ENCODE results near the gene GFRA1. TPM values are rescaled to one million over a fixed set of nuclear protein-coding genes. Genes with fewer than 3 reads are reported as not detected.

GFRA1 gene
- total and polyA plus RNA-seq, 7 experiments from 2014 or later = not detected

DNA sequence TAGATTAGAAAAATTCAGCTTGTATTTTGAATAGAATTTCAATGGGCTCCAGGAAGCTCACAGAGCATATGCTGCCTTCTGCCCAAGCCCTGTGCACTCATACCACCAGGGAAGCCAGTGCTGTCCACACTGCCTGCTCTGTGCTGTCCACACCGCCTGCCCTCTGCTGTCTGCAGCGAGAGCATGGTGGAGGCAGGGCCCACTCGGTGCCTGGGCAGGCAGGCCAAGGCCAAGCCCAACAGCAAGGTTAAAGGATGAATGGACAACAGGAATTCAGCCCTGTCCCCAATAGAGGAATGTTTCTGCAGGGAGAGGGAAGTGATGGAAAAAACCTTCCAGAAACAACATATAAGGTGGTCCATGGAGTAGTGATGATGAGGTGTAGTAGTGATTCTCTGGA, 146.8 kb downstream of the GFRA1 start:
- H3K27me3 Mint-ChIP-seq = peaks cover 0 to 9% (median 4%) of the 10 kb centered on the region in 5 donors
- Histone ChIP-seq H3K9me3 (ENCODE audit: control insufficient read depth in 2 of 3, low read length in 3 of 3) (no peaks in the 10 kb centered on the region), H3K4me1 (ENCODE audit: control insufficient read depth in 2 of 2, insufficient read depth in 2 of 2, low read length in 2 of 2) (no peaks in the 10 kb centered on the region), H3K36me3 (ENCODE audit: control insufficient read depth in 2 of 3, insufficient read depth in 3 of 3, low read length in 3 of 3) (no peaks in the 10 kb centered on the region), H3K27me3 (ENCODE audit: control insufficient read depth in 2 of 2, insufficient read depth in 2 of 2, low read length in 2 of 2) (no peaks in the 10 kb centered on the region), H3K27ac (ENCODE audit: low read depth, low read length) (no peak overlapping the region), H3K4me3 (ENCODE audit: low read length) (no peak overlapping the region)
- H3K9me3 Mint-ChIP-seq = peaks cover 0 to 11% (median 0%) of the 10 kb centered on the region in 11 donors
- ATAC-seq (no peak), DNase-seq (no peak)
- ChIA-PET CTCF (no interaction called here), POLR2A (no interaction called here)
- H3K27ac Mint-ChIP-seq = no peak overlapping the region
- peaks cover 0 to under 1% (median 0%) of the 10 kb centered on the region in 7 donors for H3K4me1 Mint-ChIP-seq
- no peaks in the 10 kb centered on the region for H3K36me3 Mint-ChIP-seq
- intact Hi-C loops (cut with micrococcal nuclease) = no loop called here
- no peak overlapping the region for H3K4me3 Mint-ChIP-seq

DNA sequence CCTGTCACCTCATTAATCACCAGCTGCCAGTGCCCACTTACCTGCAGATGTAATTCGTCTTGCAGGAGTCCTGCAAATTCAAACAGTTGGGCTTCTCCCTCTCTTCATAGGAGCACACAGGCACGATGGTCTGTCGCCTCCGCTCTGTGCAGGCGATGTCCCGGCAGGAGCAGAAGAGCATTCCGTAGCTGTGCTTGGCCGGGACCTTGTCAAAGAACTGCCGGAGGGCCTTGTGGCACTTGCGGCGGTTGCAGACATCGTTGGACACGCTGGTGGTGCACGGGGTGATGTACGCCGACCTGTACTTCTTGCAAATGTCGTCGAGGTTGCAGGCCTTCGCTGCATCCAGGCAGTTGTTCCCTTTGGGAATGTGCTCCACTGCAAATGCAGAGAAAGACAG, 147.8 kb downstream of the GFRA1 start:
- ChIA-PET POLR2A (no interaction called here), CTCF (no interaction called here)
- no peaks in the 10 kb centered on the region for H3K27me3 ChIP-seq (ENCODE audit: control insufficient read depth in 2 of 2, insufficient read depth in 2 of 2, low read length in 2 of 2)
- H3K27me3 Mint-ChIP-seq = peaks cover 0 to 16% (median 4%) of the 10 kb centered on the region in 5 donors
- intact Hi-C loops (cut with micrococcal nuclease) = no loop called here
- no peaks in the 10 kb centered on the region for H3K36me3 ChIP-seq (ENCODE audit: control insufficient read depth in 2 of 3, insufficient read depth in 3 of 3, low read length in 3 of 3)
- ATAC-seq (no peak), DNase-seq (no peak)
- H3K4me1 ChIP-seq (ENCODE audit: control insufficient read depth in 2 of 2, insufficient read depth in 2 of 2, low read length in 2 of 2) = no peaks in the 10 kb centered on the region
- peaks cover 0 to 1% (median 0%) of the 10 kb centered on the region in 7 donors for H3K4me1 Mint-ChIP-seq
- H3K27ac ChIP-seq (ENCODE audit: low read depth, low read length) = no peak overlapping the region
- no peaks in the 10 kb centered on the region for H3K9me3 ChIP-seq (ENCODE audit: control insufficient read depth in 2 of 3, low read length in 3 of 3)
- H3K27ac Mint-ChIP-seq = no peak overlapping the region
- H3K4me3 Mint-ChIP-seq = no peak overlapping the region
- H3K36me3 Mint-ChIP-seq = no peaks in the 10 kb centered on the region
- no peak overlapping the region for H3K4me3 ChIP-seq (ENCODE audit: low read length)
- peaks cover 0 to 9% (median 0%) of the 10 kb centered on the region in 11 donors for H3K9me3 Mint-ChIP-seq

DNA sequence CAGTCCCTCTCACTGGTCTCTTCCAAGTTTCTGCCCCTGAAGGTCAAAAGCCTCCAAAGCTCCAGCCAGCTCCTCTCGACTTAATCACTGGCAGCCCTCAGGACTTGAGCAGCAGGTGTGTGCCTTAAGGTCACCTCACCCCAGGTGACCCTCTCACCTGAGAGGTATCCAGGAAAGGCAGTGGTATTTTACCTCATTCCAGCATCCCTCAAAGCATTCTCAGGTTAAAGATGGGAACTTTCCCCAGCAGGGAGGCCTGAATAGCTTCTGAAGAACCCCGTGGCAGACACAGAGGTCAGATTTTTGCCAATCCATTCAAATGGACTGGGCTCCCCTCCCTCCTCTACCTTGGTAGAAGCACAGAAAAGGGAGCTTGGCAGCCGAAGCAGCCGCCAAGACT, 148.2 kb downstream of the GFRA1 start:
- H3K27me3 Mint-ChIP-seq = peaks cover 0 to 16% (median 4%) of the 10 kb centered on the region in 5 donors
- peaks cover 0 to 1% (median 0%) of the 10 kb centered on the region in 7 donors for H3K4me1 Mint-ChIP-seq
- Histone ChIP-seq H3K36me3 (ENCODE audit: control insufficient read depth in 2 of 3, insufficient read depth in 3 of 3, low read length in 3 of 3) (no peaks in the 10 kb centered on the region), H3K9me3 (ENCODE audit: control insufficient read depth in 2 of 3, low read length in 3 of 3) (no peaks in the 10 kb centered on the region), H3K27ac (ENCODE audit: low read depth, low read length) (no peak overlapping the region), H3K27me3 (ENCODE audit: control insufficient read depth in 2 of 2, insufficient read depth in 2 of 2, low read length in 2 of 2) (no peaks in the 10 kb centered on the region), H3K4me3 (ENCODE audit: low read length) (no peak overlapping the region), H3K4me1 (ENCODE audit: control insufficient read depth in 2 of 2, insufficient read depth in 2 of 2, low read length in 2 of 2) (no peaks in the 10 kb centered on the region)
- POLR2A ChIA-PET = no interaction called here
- H3K27ac Mint-ChIP-seq = no peak overlapping the region
- DNase-seq = no peak
- no peaks in the 10 kb centered on the region for H3K36me3 Mint-ChIP-seq
- CTCF ChIA-PET = no interaction called here
- H3K4me3 Mint-ChIP-seq = no peak overlapping the region
- peaks cover 0 to 9% (median 0%) of the 10 kb centered on the region in 11 donors for H3K9me3 Mint-ChIP-seq
- ATAC-seq = no peak
- intact Hi-C loops (cut with micrococcal nuclease) = no loop called here

DNA sequence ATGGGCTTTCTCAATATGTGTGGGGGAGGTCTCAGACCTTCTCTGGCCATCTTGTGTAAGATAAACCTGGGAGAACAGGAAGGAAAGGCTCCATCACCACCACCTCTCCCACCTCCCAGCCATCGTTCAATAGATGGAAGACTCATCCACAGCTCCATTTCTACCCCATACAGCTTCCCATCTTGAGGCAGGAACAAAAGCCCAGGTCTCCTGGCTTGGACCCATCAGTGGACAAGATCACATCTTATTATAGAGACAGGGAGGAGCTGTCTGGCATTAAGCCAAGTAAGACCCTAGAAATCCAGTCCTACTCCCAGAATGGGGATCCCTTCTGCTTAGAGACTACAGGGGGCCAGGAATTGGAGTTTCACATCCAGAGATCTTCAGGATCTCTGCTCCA, 150.3 kb downstream of the GFRA1 start:
- ATAC-seq = no peak
- intact Hi-C loops (cut with micrococcal nuclease) = no loop called here
- H3K4me3 Mint-ChIP-seq = no peak overlapping the region

DNA sequence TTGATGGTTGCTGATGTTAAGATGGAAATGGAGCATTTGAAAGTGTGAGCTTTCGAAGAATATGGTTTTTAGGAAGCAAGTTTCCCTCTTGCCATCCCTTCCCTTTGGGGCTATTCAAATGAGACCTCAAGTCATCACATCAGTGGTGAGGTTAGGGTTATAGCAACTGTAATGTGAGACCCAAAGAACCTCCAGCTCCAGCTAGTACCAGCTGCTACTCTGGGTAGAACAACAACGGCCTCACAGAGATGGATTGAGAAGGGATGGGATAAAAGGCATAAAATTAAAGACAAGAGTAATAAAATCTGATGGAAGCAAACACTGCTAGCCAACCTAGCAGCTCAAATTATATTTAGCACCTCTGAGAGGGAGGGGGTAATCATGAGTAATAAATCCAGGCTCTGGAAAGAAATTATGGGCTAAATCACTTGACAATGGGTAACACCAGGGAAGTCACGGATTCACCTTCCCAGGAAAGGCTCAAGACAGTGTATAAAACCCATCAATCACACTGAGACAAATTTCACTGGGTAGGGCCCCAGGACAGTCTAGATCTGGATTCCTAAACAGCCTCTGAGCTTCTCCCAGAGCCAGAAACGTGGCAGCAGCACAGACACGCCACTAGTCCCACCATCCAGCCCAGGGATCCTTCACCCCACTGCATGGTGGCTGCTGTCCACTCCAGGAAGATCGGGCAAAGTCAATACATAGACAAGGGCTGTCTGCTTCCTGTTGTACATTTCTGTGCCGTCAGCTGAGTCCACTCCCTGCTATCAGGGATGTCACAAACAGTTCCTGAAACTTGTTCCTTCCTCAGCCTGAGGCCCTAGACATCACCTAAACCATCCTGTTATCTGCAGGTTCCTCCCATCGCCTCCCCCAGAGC, 151.1 kb downstream of the GFRA1 start:
- Mint-ChIP-seq H3K4me3 (no peak overlapping the region), H3K27me3 (peaks cover 0 to 26% (median 4%) of the 10 kb centered on the region in 5 donors)
- CTCF ChIA-PET = no interaction called here

More for the DNA sequence above, 150.3 kb downstream of the GFRA1 start:
- H3K9me3 ChIP-seq (ENCODE audit: control insufficient read depth in 2 of 3, low read length in 3 of 3) = no peaks in the 10 kb centered on the region
- CTCF ChIA-PET = no interaction called here
- no peaks in the 10 kb centered on the region for H3K27me3 ChIP-seq (ENCODE audit: control insufficient read depth in 2 of 2, insufficient read depth in 2 of 2, low read length in 2 of 2)
- H3K27ac ChIP-seq (ENCODE audit: low read depth, low read length) = no peak overlapping the region
- no peak overlapping the region for H3K4me3 ChIP-seq (ENCODE audit: low read length)
- Mint-ChIP-seq H3K27me3 (peaks cover 0 to 26% (median 4%) of the 10 kb centered on the region in 5 donors), H3K36me3 (no peaks in the 10 kb centered on the region), H3K9me3 (peaks cover 0 to 11% (median 0%) of the 10 kb centered on the region in 11 donors), H3K27ac (no peak overlapping the region), H3K4me1 (peaks cover 0 to 1% (median 0%) of the 10 kb centered on the region in 7 donors)
- POLR2A ChIA-PET = no interaction called here
- no peaks in the 10 kb centered on the region for H3K4me1 ChIP-seq (ENCODE audit: control insufficient read depth in 2 of 2, insufficient read depth in 2 of 2, low read length in 2 of 2)
- H3K36me3 ChIP-seq (ENCODE audit: control insufficient read depth in 2 of 3, insufficient read depth in 3 of 3, low read length in 3 of 3) = no peaks in the 10 kb centered on the region
- no peak for DNase-seq

DNA sequence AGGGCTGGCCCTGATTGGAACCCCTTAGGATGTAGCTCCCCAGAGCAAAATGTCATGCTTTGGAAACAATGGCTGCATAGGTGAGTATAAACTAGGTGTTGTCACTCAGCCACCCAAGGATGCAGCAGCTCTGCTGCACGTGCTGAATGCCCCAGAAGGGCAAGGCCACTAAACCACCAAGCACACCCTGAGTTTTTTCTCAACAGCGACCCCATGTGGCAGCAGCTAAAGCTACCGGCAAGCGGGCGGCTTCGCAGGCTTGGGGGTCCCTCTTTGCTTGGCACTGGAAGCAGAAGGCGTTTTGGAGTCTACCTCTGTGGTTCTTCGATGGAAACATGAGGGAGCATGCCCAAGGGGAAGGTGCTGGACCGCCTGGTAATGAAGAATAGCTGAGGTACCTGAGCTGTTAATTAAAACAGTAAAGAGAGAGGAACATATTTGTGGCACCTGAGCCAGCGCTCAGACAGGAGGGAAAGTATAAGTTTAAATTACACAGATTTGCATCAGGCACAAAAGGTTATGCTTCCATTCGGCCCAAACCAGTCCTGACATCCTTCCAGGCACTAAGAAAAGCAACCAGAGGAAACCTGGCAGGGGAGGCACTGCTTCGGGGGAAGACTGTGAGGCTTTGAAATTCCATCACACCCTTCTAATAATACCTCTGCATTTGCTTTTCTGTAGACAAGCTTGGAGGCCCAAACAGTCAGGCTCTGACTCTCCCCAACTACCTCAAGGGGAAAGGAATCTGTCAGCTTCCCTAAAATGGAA, 152.1 kb downstream of the GFRA1 start:
- CTCF ChIA-PET = no interaction called here
- intact Hi-C loops (cut with micrococcal nuclease) = no loop called here
- H3K4me3 ChIP-seq (ENCODE audit: low read length) = no peak overlapping the region

More for the DNA sequence above, 151.1 kb downstream of the GFRA1 start:
- Histone ChIP-seq H3K27me3 (ENCODE audit: control insufficient read depth in 2 of 2, insufficient read depth in 2 of 2, low read length in 2 of 2) (no peaks in the 10 kb centered on the region), H3K27ac (ENCODE audit: low read depth, low read length) (no peak overlapping the region), H3K9me3 (ENCODE audit: control insufficient read depth in 2 of 3, low read length in 3 of 3) (no peaks in the 10 kb centered on the region), H3K4me3 (ENCODE audit: low read length) (no peak overlapping the region), H3K4me1 (ENCODE audit: control insufficient read depth in 2 of 2, insufficient read depth in 2 of 2, low read length in 2 of 2) (no peaks in the 10 kb centered on the region), H3K36me3 (ENCODE audit: control insufficient read depth in 2 of 3, insufficient read depth in 3 of 3, low read length in 3 of 3) (no peaks in the 10 kb centered on the region)
- Mint-ChIP-seq H3K4me1 (peaks cover 0 to 1% (median 0%) of the 10 kb centered on the region in 7 donors), H3K36me3 (no peaks in the 10 kb centered on the region), H3K9me3 (peaks cover 0 to 11% (median 0%) of the 10 kb centered on the region in 11 donors), H3K27ac (no peak overlapping the region)
- DNase-seq = no peak
- no peak for ATAC-seq
- POLR2A ChIA-PET = no interaction called here
- intact Hi-C loops (cut with micrococcal nuclease) = no loop called here

More for the DNA sequence above, 152.1 kb downstream of the GFRA1 start:
- peaks cover 0 to 8% (median 0%) of the 10 kb centered on the region in 11 donors for H3K9me3 Mint-ChIP-seq
- peak overlapping the region in 1 of 10 donors; percentile 7 for H3K4me3 Mint-ChIP-seq
- POLR2A ChIA-PET = no interaction called here
- H3K27me3 Mint-ChIP-seq = peaks cover 0 to 26% (median 4%) of the 10 kb centered on the region in 5 donors
- ATAC-seq (no peak), DNase-seq (no peak)
- H3K36me3 Mint-ChIP-seq = no peaks in the 10 kb centered on the region
- peaks cover 0 to 1% (median 0%) of the 10 kb centered on the region in 7 donors for H3K4me1 Mint-ChIP-seq
- H3K27ac Mint-ChIP-seq = no peak overlapping the region
- no peaks in the 10 kb centered on the region for H3K36me3 ChIP-seq (ENCODE audit: control insufficient read depth in 2 of 3, insufficient read depth in 3 of 3, low read length in 3 of 3)
- no peaks in the 10 kb centered on the region for H3K4me1 ChIP-seq (ENCODE audit: control insufficient read depth in 2 of 2, insufficient read depth in 2 of 2, low read length in 2 of 2)
- H3K9me3 ChIP-seq (ENCODE audit: control insufficient read depth in 2 of 3, low read length in 3 of 3) = no peaks in the 10 kb centered on the region
- H3K27me3 ChIP-seq (ENCODE audit: control insufficient read depth in 2 of 2, insufficient read depth in 2 of 2, low read length in 2 of 2) = no peaks in the 10 kb centered on the region
- no peak overlapping the region for H3K27ac ChIP-seq (ENCODE audit: low read depth, low read length)
